ENCODE data around the gene SPATA45.

DNA sequence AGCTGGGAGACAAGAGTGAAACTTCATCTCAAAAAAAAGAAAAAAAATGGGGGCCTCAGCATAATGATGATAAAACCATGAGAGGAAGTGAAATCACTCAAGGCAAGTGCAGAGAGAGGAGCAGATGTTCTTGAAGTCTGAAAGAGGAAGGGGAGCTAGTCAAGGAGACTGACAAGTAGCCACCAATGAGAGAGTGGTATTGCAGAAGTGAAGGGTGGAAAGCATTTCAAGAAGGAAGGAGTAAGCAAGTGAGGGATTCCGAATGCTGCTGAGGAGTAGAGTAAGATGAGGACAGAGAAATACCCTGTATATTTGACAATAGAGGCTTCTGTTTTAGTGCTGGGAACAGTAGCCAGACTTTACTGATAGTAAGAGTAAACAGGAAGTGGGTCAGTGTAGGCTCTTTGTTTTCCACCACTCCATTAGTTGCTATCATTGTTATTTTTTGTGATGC is 52.9 kb downstream of the SPATA45 start:
- TF ChIP-seq CTCF (IDR thresholded peaks at IDR 0.05 in 4 of 5, conservative IDR thresholded peaks at IDR 0.05 in 1 of 5), result no peak
- no peak for TF ChIP-seq POLR2A (IDR thresholded peaks at IDR 0.05)
